IMR-90 (cell line): Measurements from ENCODE around the gene HLA-A. TPM values are rescaled to one million over a fixed set of nuclear protein-coding genes. Genes with fewer than 3 reads are reported as not detected.

ENCODE experiments used
- ATAC-seq: fragments of 200-7000 bp; cut with Tn5 transposase; 2 replicates; pipeline ENCODE4 v1.9.1; 2020; ENCODE audit warnings: low read depth, mild to moderate bottlenecking, moderate library complexity
- BruUV-seq: library from RNA; stranded (reverse); fragments of 400-500 nt; replicated peaks from 2 replicates; lab custom pipeline; 2021; lab: Mats Ljungman, UMichigan
- CTCF ChIA-PET: fragments of 300-600 bp; formaldehyde crosslinking; extraction: SDS; loops from one replicate; lab custom pipeline; 2021; ENCODE audit warnings: antibody characterized with exemption; lab: Yijun Ruan, JAX
- POLR2A ChIA-PET: fragments of 300-600 bp; sonication (Branson Sonifier 250); formaldehyde crosslinking; loops from one replicate; lab custom pipeline; 2022; ENCODE audit warnings: antibody characterized with exemption; ENCODE audit not compliant: unreplicated experiment; lab: Charles Lee
- DNase-seq: peaks from one replicate; pipeline ENCODE4 v3.0.0; 2013
- H2AFZ ChIP-seq: replicated peaks from 2 replicates; pipeline ENCODE3; 2013; ENCODE audit warnings: low read length, mild to moderate bottlenecking; ENCODE audit not compliant: poor library complexity
- H2AK5ac ChIP-seq: 2 replicates; pipeline ENCODE4 v1.6.1; 2013; ENCODE audit warnings: low read depth, low read length, inconsistent platforms
- H2AK9ac ChIP-seq: replicated peaks from 2 replicates; pipeline ENCODE3; 2013; ENCODE audit warnings: mild to moderate bottlenecking, low read depth, low read length, moderate library complexity; ENCODE audit not compliant: poor library complexity
- H2BK120ac ChIP-seq: 2 replicates; pipeline ENCODE4 v1.6.1; 2013; ENCODE audit warnings: low read depth, low read length, inconsistent platforms
- H2BK15ac ChIP-seq: 3 replicates; pipeline ENCODE4 v1.6.1; 2013; ENCODE audit warnings: low read depth, low read length, inconsistent platforms
- H2BK20ac ChIP-seq: 2 replicates; pipeline ENCODE4 v1.6.1; 2013; ENCODE audit warnings: low read depth, mild to moderate bottlenecking, inconsistent platforms, low read length, moderate library complexity
- H2BK5ac ChIP-seq: 2 replicates; pipeline ENCODE4 v1.6.1; 2013; ENCODE audit warnings: mild to moderate bottlenecking, low read depth, low read length, inconsistent platforms; ENCODE audit not compliant: poor library complexity, severe bottlenecking
- H3K14ac ChIP-seq: replicated peaks from 2 replicates; pipeline ENCODE4 v1.6.1; 2013; ENCODE audit warnings: low read depth, low read length, inconsistent platforms
- H3K18ac ChIP-seq: 2 replicates; pipeline ENCODE4 v1.6.1; 2013; ENCODE audit warnings: low read depth, low read length, control low read depth
- H3K23ac ChIP-seq: 2 replicates; pipeline ENCODE4 v1.6.1; 2013; ENCODE audit warnings: low read depth, low read length, inconsistent platforms
- H3K27ac ChIP-seq: 2 replicates; pipeline ENCODE4 v1.5.1; 2013; ENCODE audit warnings: mild to moderate bottlenecking, control low read depth, low read length; ENCODE audit not compliant: insufficient read depth
- H3K27me3 ChIP-seq: 2 replicates; pipeline ENCODE4 v1.6.1; 2013; ENCODE audit warnings: low read length; ENCODE audit not compliant: control insufficient read depth, insufficient read depth
- H3K36me3 ChIP-seq: 2 replicates; pipeline ENCODE4 v1.6.1; 2013; ENCODE audit warnings: low read length, mixed read lengths; ENCODE audit not compliant: control insufficient read depth, insufficient read depth
- H3K4ac ChIP-seq: 2 replicates; pipeline ENCODE4 v1.6.1; 2013; ENCODE audit warnings: low read depth, low read length, inconsistent platforms
- H3K4me1 ChIP-seq: 2 replicates; pipeline ENCODE4 v1.6.1; 2013; ENCODE audit warnings: low read length, mixed read lengths; ENCODE audit not compliant: control insufficient read depth, insufficient read depth
- H3K4me2 ChIP-seq: 2 replicates; pipeline ENCODE4 v1.6.1; 2013; ENCODE audit warnings: low read depth, mild to moderate bottlenecking, control low read depth, low read length, moderate library complexity
- H3K4me3 ChIP-seq: 2 replicates; pipeline ENCODE4 v1.5.1; 2013; ENCODE audit warnings: low read depth, mild to moderate bottlenecking, control low read depth, low read length, moderate library complexity; ENCODE audit not compliant: insufficient read depth
- H3K56ac ChIP-seq: 2 replicates; pipeline ENCODE4 v1.6.1; 2013; ENCODE audit warnings: low read length, inconsistent platforms; ENCODE audit not compliant: insufficient read depth; ENCODE audit errors: extremely low read depth
- H3K79me1 ChIP-seq, 2 experiments: 2 replicates each; pipeline ENCODE4 v1.6.1; 2013; ENCODE audit warnings: low read length in 2 of 2, inconsistent platforms in 1 of 2, low read depth in 1 of 2
- H3K9ac ChIP-seq: 2 replicates; pipeline ENCODE4 v1.6.1; 2013; ENCODE audit warnings: low read depth, low read length, control low read depth
- H3K9me1 ChIP-seq: 2 replicates; pipeline ENCODE4 v1.6.1; 2013; ENCODE audit warnings: low read length, inconsistent platforms; ENCODE audit not compliant: insufficient read depth
- H3K9me3 ChIP-seq: 2 replicates; pipeline ENCODE4 v1.6.1; 2013; ENCODE audit warnings: low read length; ENCODE audit not compliant: control insufficient read depth, insufficient read depth
- H4K20me1 ChIP-seq: 2 replicates; pipeline ENCODE4 v1.6.1; 2013; ENCODE audit warnings: low read length, inconsistent platforms; ENCODE audit not compliant: insufficient read depth
- H4K5ac ChIP-seq: 2 replicates; pipeline ENCODE4 v1.6.1; 2013; ENCODE audit warnings: mild to moderate bottlenecking, low read depth, low read length, control low read depth
- H4K8ac ChIP-seq, 2 experiments: 2 replicates each; pipeline ENCODE4 v1.6.1; 2013; ENCODE audit warnings: low read depth in 2 of 2, low read length in 2 of 2, control low read depth in 1 of 2, inconsistent platforms in 1 of 2
- H4K91ac ChIP-seq: 2 replicates; pipeline ENCODE4 v1.6.1; 2013; ENCODE audit warnings: low read depth, low read length, inconsistent platforms; ENCODE audit not compliant: insufficient read depth
- BHLHE40 ChIP-seq: fragments of 150-350 bp; IDR thresholded peaks from 2 replicates; pipeline ENCODE4 v1.6.1; 2016; ENCODE audit warnings: mild to moderate bottlenecking, low read depth, low read length
- CEBPB ChIP-seq: IDR thresholded peaks from 2 replicates; pipeline ENCODE4 v1.6.1; 2012; ENCODE audit warnings: low read depth, low read length, improper control_type of control experiment
- CHD1 ChIP-seq: IDR thresholded peaks from 2 replicates; pipeline ENCODE4 v1.6.1; 2012; ENCODE audit warnings: low read depth, low read length, improper control_type of control experiment
- FOS ChIP-seq: fragments of 150-350 bp; IDR thresholded peaks from 2 replicates; pipeline ENCODE4 v1.6.1; 2016; ENCODE audit warnings: low read depth, low read length
- MAFK ChIP-seq: IDR thresholded peaks from 2 replicates; pipeline ENCODE4 v1.6.1; 2012; ENCODE audit warnings: low read depth, low read length, improper control_type of control experiment
- MAZ ChIP-seq: IDR thresholded peaks from 2 replicates; pipeline ENCODE4 v1.6.1; 2012; ENCODE audit warnings: low read depth, mild to moderate bottlenecking, low read length, improper control_type of control experiment, moderate library complexity, borderline replicate concordance
- MXI1 ChIP-seq: IDR thresholded peaks from 2 replicates; pipeline ENCODE4 v1.6.1; 2012; ENCODE audit warnings: low read depth, mild to moderate bottlenecking, low read length, moderate library complexity, borderline replicate concordance
- NFE2L2 ChIP-seq: fragments of 150-350 bp; IDR thresholded peaks from 2 replicates; pipeline ENCODE4 v1.6.1; 2016; ENCODE audit warnings: low read depth, mild to moderate bottlenecking, low read length
- POLR2A ChIP-seq: IDR thresholded peaks from 2 replicates; pipeline ENCODE4 v1.6.1; 2012; ENCODE audit warnings: mild to moderate bottlenecking, low read depth, low read length
- RAD21 ChIP-seq: IDR thresholded peaks from 2 replicates; pipeline ENCODE4 v1.6.1; 2012; ENCODE audit warnings: low read length, improper control_type of control experiment
- RCOR1 ChIP-seq: IDR thresholded peaks from 2 replicates; pipeline ENCODE4 v1.6.1; 2012; ENCODE audit warnings: mild to moderate bottlenecking, low read length, improper control_type of control experiment; ENCODE audit not compliant: insufficient replicate concordance
- RFX5 ChIP-seq: IDR thresholded peaks from 2 replicates; pipeline ENCODE4 v1.8.0; 2012; ENCODE audit warnings: low read depth, mild to moderate bottlenecking, low read length, moderate library complexity
- SMC3 ChIP-seq: fragments of 150-350 bp; IDR thresholded peaks from 2 replicates; pipeline ENCODE4 v1.6.1; 2016; ENCODE audit warnings: low read depth, mild to moderate bottlenecking, antibody characterized with exemption, low read length, moderate library complexity
- WGBS, 2 experiments: methylation state at CpG; one replicate each; pipeline versions ENCODE4 v1.1.5 to v1.1.7; 2013; ENCODE audit warnings: missing lambda C conversion rate in 2 of 2; ENCODE audit not compliant: insufficient read length in 1 of 2; ENCODE audit errors: extremely low coverage in 2 of 2; 5-methylcytosine and 5-hydroxymethylcytosine counted together
- dilution Hi-C: fragments of 300-500 bp; cut with HindIII; formaldehyde crosslinking; loops from one replicate; pipeline ENCODE4 v1.14.3; 2018; ENCODE audit warnings: low sequenced_read_pairs; ENCODE audit not compliant: unreplicated experiment
- in situ Hi-C: fragments of 300-500 bp; cut with MboI; formaldehyde crosslinking; loops from 3 replicates; pipeline ENCODE4 v1.14.3; 2019; ENCODE audit warnings: low sequenced_read_pairs, inconsistent platforms, mixed read lengths
- intact Hi-C: fragments of 100-400 bp; cut with micrococcal nuclease; formaldehyde crosslinking; loops from 2 replicates; pipeline ENCODE4 v1.10.0; 2022
- polyA plus RNA-seq, 3 experiments: library from polyadenylated mRNA; depleted of rRNA; stranded (reverse); fragments of >200 nt; gene quantifications; 2 replicates each; pipeline ENCODE4 v1.2.3, GENCODE V29; 2012; ENCODE audit warnings: low replicate concordance in 1 of 3
- total RNA-seq: library from RNA; depleted of rRNA; stranded (reverse); fragments of >200 nt; gene quantifications from 2 replicates; pipeline ENCODE4 v1.2.3, GENCODE V29; 2012
- TF ChIP-seq, protein P1 (sequence below): fragments of 150-350 bp; IDR thresholded peaks from 2 replicates; pipeline ENCODE4 v1.6.1; 2017; ENCODE audit warnings: mild to moderate bottlenecking, antibody characterized with exemption, low read length, low read depth
- TF ChIP-seq, protein P2 (sequence below): fragments of 150-350 bp; IDR thresholded peaks from 2 replicates; pipeline ENCODE4 v1.6.1; 2016; ENCODE audit warnings: low read depth, mild to moderate bottlenecking, low read length, moderate library complexity, borderline replicate concordance
- TF ChIP-seq, protein P3 (sequence below): conservative IDR thresholded peaks from 2 replicates; pipeline ENCODE4 v1.5.1; 2012; ENCODE audit warnings: mild to moderate bottlenecking, low read depth, low read length, improper control_type of control experiment

HLA-A gene
- total and polyA plus RNA-seq, 2 of the 4 experiments (the other 2 are of a cell fraction), result 94.5 to 218 TPM

DNA sequence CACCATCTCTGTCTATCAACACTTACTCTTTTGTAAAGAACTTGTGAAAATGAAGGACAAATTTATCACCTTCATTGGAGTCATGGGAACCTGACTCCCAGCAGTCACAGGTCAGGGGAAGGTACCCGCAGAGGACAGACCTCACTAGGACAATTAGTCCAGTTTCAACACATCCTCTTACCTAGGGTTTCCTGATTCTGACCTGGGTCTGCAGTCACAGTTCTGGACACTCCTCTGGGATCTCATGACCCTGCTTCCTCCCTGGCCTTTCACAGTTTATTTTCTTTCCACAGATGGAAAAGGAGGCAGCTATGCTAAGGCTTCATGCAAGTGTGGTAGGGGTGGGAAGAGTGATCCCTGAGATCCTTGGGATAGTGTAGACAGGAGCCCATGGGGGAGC, 15.7 kb downstream of the HLA-A start:
- no peak overlapping the region for H4K5ac ChIP-seq
- H3K14ac ChIP-seq, result no peak overlapping the region
- no peak overlapping the region for H2AK5ac ChIP-seq
- no peaks in the 10 kb centered on the region for H3K9me3 ChIP-seq
- no peak overlapping the region for H2AK9ac ChIP-seq
- H2BK15ac ChIP-seq, result no peak overlapping the region
- TF ChIP-seq BHLHE40, result no peak
- no peak for TF ChIP-seq MXI1
- no peak for TF ChIP-seq RCOR1
- no peak for TF ChIP-seq MAFK
- TF ChIP-seq CEBPB, result no peak
- TF ChIP-seq, protein P1, sequence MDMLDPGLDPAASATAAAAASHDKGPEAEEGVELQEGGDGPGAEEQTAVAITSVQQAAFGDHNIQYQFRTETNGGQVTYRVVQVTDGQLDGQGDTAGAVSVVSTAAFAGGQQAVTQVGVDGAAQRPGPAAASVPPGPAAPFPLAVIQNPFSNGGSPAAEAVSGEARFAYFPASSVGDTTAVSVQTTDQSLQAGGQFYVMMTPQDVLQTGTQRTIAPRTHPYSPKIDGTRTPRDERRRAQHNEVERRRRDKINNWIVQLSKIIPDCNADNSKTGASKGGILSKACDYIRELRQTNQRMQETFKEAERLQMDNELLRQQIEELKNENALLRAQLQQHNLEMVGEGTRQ, result no peak
- TF ChIP-seq NFE2L2, result no peak
- TF ChIP-seq RFX5, result no peak
- no peak for TF ChIP-seq RAD21
- TF ChIP-seq MAZ, result no peak
- TF ChIP-seq, protein P2, sequence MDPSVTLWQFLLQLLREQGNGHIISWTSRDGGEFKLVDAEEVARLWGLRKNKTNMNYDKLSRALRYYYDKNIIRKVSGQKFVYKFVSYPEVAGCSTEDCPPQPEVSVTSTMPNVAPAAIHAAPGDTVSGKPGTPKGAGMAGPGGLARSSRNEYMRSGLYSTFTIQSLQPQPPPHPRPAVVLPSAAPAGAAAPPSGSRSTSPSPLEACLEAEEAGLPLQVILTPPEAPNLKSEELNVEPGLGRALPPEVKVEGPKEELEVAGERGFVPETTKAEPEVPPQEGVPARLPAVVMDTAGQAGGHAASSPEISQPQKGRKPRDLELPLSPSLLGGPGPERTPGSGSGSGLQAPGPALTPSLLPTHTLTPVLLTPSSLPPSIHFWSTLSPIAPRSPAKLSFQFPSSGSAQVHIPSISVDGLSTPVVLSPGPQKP, result no peak
- no peak for TF ChIP-seq POLR2A
- TF ChIP-seq CHD1, result no peak
- TF ChIP-seq, protein P3, sequence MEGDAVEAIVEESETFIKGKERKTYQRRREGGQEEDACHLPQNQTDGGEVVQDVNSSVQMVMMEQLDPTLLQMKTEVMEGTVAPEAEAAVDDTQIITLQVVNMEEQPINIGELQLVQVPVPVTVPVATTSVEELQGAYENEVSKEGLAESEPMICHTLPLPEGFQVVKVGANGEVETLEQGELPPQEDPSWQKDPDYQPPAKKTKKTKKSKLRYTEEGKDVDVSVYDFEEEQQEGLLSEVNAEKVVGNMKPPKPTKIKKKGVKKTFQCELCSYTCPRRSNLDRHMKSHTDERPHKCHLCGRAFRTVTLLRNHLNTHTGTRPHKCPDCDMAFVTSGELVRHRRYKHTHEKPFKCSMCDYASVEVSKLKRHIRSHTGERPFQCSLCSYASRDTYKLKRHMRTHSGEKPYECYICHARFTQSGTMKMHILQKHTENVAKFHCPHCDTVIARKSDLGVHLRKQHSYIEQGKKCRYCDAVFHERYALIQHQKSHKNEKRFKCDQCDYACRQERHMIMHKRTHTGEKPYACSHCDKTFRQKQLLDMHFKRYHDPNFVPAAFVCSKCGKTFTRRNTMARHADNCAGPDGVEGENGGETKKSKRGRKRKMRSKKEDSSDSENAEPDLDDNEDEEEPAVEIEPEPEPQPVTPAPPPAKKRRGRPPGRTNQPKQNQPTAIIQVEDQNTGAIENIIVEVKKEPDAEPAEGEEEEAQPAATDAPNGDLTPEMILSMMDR, result no peak
- TF ChIP-seq FOS, result no peak
- TF ChIP-seq SMC3, result no peak
- H3K4me2 ChIP-seq, result no peak overlapping the region
- ATAC-seq (no peak), DNase-seq (no peak)
- H3K79me1 ChIP-seq, result no peaks in the 10 kb centered on the region
- in situ Hi-C loops, result no loop called here
- intact Hi-C loops, result no loop called here
- H3K27ac ChIP-seq, result no peak overlapping the region
- no peak overlapping the region for H3K56ac ChIP-seq
- no peak overlapping the region for H3K4ac ChIP-seq
- no TSS peak for BruUV-seq
- H4K91ac ChIP-seq, result no peak overlapping the region
- CTCF ChIA-PET, result no interaction called here
- no peak overlapping the region for H2BK120ac ChIP-seq
- POLR2A ChIA-PET, result no interaction called here
- WGBS, 2 experiments, result no CpG with 5 or more reads among the region's 1 CpG
- no peak overlapping the region for H4K8ac ChIP-seq
- no peaks in the 10 kb centered on the region for H3K9me1 ChIP-seq
- no peaks in the 10 kb centered on the region for H3K27me3 ChIP-seq
- H3K9ac ChIP-seq, result no peak overlapping the region
- H2AFZ ChIP-seq, result no peak overlapping the region
- H3K36me3 ChIP-seq, result no peaks in the 10 kb centered on the region
- no peak overlapping the region for H3K23ac ChIP-seq
- dilution Hi-C loops, result loop anchor here (10.0 kb wide), 1 partner anchor 163 kb away; no protein-coding TSS in a partner anchor
- no peak overlapping the region for H3K18ac ChIP-seq
- H3K4me3 ChIP-seq, result no peak overlapping the region
- 0 out of 2 replicates have a peak, but pooled peaks cover 1% of the 10 kb centered on the region for H3K4me1 ChIP-seq
- no peaks in the 10 kb centered on the region for H4K20me1 ChIP-seq
- no peak overlapping the region for H2BK5ac ChIP-seq
- H2BK20ac ChIP-seq, result no peak overlapping the region
